Uterus (tissue), 4 donors: ENCODE data around the gene ST8SIA2. TPM values are rescaled to one million over a fixed set of nuclear protein-coding genes. Genes with fewer than 3 reads are reported as not detected.

Experiments used
- DNase-seq, 2 donors: peaks; one replicate each; pipeline ENCODE4 v3.0.0-alpha.2; 2019 to 2020
- H3K27ac ChIP-seq, 2 donors: fragments of 200-600 bp; sonication (generic); 1 replicate in 1 of 2; 2 replicates in 1 of 2; pipeline ENCODE4 v1.5.1; 2016 to 2018
- H3K27me3 ChIP-seq, 2 donors: fragments of 200-600 bp; sonication (generic); one replicate each; pipeline ENCODE4 v1.5.1; 2018 to 2019; ENCODE audit warnings: control low read depth in 1 of 2
- H3K36me3 ChIP-seq, 2 donors: fragments of 200-600 bp; sonication (generic); one replicate each; pipeline ENCODE4 v1.5.1; 2019; ENCODE audit warnings: control low read depth in 1 of 2
- H3K4me1 ChIP-seq, 2 donors: fragments of 200-600 bp; sonication (generic); one replicate each; pipeline ENCODE4 v1.5.1; 2018 to 2019; ENCODE audit warnings: control low read depth in 1 of 2
- H3K4me3 ChIP-seq, 2 donors: fragments of 200-600 bp; sonication (generic); 1 replicate in 1 of 2; 2 replicates in 1 of 2; pipeline ENCODE4 v1.5.1; 2018 to 2019; ENCODE audit warnings: mild to moderate bottlenecking in 1 of 2
- H3K9me3 ChIP-seq, 2 donors: fragments of 200-600 bp; sonication (generic); one replicate each; pipeline ENCODE4 v1.5.1; 2019; ENCODE audit warnings: control low read depth in 1 of 2
- POLR2A ChIP-seq, 2 donors: fragments of 450-650 bp; IDR thresholded peaks; one replicate each; pipeline ENCODE4 v1.6.1; 2016; ENCODE audit warnings: antibody characterized with exemption in 2 of 2, mild to moderate bottlenecking in 1 of 2, moderate library complexity in 1 of 2
- intact Hi-C: fragments of 100-400 bp; cut with DNase I; formaldehyde crosslinking; loops from one replicate; pipeline ENCODE4 v1.15.1; 2023; ENCODE audit warnings: low total_unique reads
- total RNA-seq, 4 donors: library from RNA; depleted of rRNA in 3 of 4; stranded (reverse); fragments of >200 nt in 3 of 4; gene quantifications; one replicate each; pipeline versions ENCODE4 v1.1.0 to v1.2.4, GENCODE V29; 2014 to 2023
- TF ChIP-seq, protein P1 (sequence below), 4 experiments: fragments of 200-600 bp in 2 of 4; fragments of 450-650 bp in 2 of 4; sonication (generic) in 2 of 4; IDR thresholded peaks; one replicate each; pipeline ENCODE4 v1.5.1; 2016 to 2019; ENCODE audit warnings: antibody characterized with exemption in 4 of 4, mild to moderate bottlenecking in 2 of 4, moderate library complexity in 1 of 4
- donor health status: DM: yes; HTN: yes; CAD: no.

ST8SIA2 gene
- total RNA-seq, 4 donors from 2014 or later: 4.1 TPM; not detected in 3

DNA sequence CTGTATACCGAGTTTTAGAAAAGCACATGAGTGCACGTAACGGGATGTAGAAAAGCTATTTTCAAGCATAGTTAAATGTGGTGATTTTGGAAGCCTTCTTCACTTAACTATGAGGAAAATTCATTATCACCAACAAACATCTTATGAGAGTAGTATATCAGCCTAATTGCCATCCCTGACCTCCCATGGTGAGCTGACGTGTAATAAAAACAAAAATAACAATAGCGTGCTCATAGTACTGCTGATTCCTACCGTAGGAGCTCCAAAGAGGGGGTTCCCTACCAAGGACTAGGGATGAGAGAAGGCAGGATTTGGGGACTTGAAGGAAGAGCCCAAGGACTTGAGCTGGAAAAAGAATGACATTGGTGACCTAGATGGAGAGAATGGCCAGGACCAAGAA, 16.9 kb downstream of the ST8SIA2 start:
- intact Hi-C loops: no loop called here
- no peak for TF ChIP-seq POLR2A (IDR thresholded peaks at IDR 0.05)
- TF ChIP-seq, protein P1, sequence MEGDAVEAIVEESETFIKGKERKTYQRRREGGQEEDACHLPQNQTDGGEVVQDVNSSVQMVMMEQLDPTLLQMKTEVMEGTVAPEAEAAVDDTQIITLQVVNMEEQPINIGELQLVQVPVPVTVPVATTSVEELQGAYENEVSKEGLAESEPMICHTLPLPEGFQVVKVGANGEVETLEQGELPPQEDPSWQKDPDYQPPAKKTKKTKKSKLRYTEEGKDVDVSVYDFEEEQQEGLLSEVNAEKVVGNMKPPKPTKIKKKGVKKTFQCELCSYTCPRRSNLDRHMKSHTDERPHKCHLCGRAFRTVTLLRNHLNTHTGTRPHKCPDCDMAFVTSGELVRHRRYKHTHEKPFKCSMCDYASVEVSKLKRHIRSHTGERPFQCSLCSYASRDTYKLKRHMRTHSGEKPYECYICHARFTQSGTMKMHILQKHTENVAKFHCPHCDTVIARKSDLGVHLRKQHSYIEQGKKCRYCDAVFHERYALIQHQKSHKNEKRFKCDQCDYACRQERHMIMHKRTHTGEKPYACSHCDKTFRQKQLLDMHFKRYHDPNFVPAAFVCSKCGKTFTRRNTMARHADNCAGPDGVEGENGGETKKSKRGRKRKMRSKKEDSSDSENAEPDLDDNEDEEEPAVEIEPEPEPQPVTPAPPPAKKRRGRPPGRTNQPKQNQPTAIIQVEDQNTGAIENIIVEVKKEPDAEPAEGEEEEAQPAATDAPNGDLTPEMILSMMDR (IDR thresholded peaks at IDR 0.05): no peak

DNA sequence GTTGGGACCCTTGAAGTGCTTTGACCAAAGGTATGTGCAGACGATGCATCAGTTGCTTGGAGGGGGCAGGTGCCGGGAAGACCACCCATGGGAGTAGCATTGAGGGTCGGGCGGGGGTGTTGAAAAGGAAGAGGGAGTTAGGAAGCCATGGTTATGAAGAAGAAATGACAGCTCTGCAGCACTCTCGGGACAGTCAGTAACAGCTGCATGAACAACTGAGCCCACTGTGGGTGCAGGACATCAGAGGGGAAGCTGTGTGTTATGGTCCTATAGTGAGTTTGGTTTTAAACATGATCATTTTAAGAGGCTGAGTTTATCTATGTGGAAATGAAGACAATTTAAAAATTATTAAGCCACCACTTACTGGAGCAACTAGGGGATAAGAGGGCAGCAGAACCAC, 17.6 kb downstream of the ST8SIA2 start:
- intact Hi-C loops: no loop called here
- Histone ChIP-seq H3K27ac (no peak overlapping the region), H3K9me3 (no peaks in the 10 kb centered on the region), H3K36me3 (no peaks in the 10 kb centered on the region), H3K27me3 (no peaks in the 10 kb centered on the region), H3K4me3 (no peak overlapping the region), H3K4me1 (no peaks in the 10 kb centered on the region)
- TF ChIP-seq, protein P1 (IDR thresholded peaks at IDR 0.05): no peak
- no peak for TF ChIP-seq POLR2A (IDR thresholded peaks at IDR 0.05)
- DNase-seq: no peak

More for the DNA sequence above, 16.9 kb downstream of the ST8SIA2 start:
- Histone ChIP-seq H3K4me3 (no peak overlapping the region), H3K9me3 (no peaks in the 10 kb centered on the region), H3K36me3 (no peaks in the 10 kb centered on the region), H3K27me3 (no peaks in the 10 kb centered on the region), H3K4me1 (no peaks in the 10 kb centered on the region), H3K27ac (no peak overlapping the region)
- DNase-seq: no peak

DNA sequence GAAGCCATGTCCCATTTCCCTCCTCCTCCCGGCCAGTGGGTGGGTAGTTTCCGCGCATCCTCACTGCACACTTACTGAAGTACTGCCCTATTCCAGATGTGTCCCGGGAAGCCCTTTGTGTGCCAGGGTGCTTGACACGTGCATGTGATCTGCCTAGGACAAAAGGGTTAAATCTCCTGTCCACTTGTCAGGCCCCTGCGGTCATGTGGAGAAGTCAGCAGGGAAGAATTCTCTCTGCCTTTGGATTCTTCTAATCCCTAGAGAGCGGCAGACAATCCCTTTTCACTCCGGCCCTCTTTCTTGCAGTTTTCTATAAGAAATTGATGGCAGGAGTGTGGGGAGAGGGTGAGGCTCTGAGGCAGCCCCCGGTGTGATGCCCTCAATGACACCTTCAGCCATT, 19.8 kb downstream of the ST8SIA2 start:
- Histone ChIP-seq H3K27ac (no peak overlapping the region), H3K4me1 (no peaks in the 10 kb centered on the region), H3K36me3 (no peaks in the 10 kb centered on the region), H3K27me3 (no peaks in the 10 kb centered on the region), H3K9me3 (no peaks in the 10 kb centered on the region), H3K4me3 (no peak overlapping the region)
- TF ChIP-seq, protein P1 (IDR thresholded peaks at IDR 0.05): no peak
- no peak for TF ChIP-seq POLR2A (IDR thresholded peaks at IDR 0.05)
- intact Hi-C loops: no loop called here
- no peak for DNase-seq

DNA sequence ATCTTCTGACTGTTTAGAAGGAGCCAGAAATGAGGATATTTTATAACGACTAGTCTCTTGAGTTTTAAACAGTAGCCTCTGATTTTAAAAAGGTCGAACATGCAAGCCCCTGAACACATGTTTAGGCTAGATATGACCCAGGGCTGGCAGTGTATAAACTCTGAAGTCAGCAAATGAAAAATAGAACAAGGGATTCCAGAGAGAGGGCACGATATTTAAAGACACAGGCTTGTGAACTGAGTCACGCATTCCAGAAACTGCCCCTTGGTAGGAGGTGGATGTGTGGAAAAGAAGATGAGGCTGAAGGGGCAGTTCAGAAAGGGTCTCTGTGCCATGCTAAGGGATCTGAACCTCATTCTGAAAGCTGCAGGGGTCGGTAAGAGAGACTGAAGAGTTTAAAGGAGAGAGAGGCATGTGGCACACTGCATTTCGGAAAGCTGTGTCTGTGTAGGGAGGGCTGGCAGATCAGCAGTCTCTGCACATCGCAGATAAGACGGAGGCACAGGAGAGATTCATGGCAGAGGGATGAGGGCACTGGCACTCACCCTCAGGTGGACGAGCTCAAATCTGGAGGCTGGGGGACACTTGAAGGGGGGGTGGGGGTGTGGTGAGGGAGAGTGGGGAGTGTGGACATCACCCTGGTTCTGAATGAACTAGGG, 22.1 kb downstream of the ST8SIA2 start:
- TF ChIP-seq POLR2A (IDR thresholded peaks at IDR 0.05): no peak
- TF ChIP-seq, protein P1 (IDR thresholded peaks at IDR 0.05): no peak
- intact Hi-C loops: no loop called here
- no peaks in the 10 kb centered on the region for H3K36me3 ChIP-seq
- no peaks in the 10 kb centered on the region for H3K9me3 ChIP-seq
- no peak for DNase-seq
- no peak overlapping the region for H3K4me3 ChIP-seq
- no peak overlapping the region for H3K27ac ChIP-seq
- H3K4me1 ChIP-seq: no peaks in the 10 kb centered on the region
- H3K27me3 ChIP-seq: no peaks in the 10 kb centered on the region

DNA sequence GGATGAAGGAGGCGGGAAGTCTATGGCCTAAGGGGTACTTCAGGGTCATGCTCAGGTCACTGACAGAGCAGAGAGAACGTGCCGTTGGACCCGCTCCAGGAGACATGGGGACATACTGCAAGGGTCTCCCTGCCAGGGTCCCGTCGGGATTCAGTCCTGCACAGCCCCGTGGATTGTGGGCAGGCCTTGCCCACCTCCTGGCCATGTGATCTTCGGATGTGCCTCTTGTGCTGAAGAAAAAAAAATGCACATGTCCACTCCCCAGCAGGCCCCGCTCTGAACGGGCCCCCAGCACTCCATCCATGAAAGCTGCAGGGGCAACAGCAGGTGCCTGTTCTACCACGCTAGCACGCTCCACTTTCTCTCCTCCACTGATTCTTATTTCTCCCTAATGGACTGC, 22.9 kb downstream of the ST8SIA2 start:
- H3K36me3 ChIP-seq: no peaks in the 10 kb centered on the region
- intact Hi-C loops: no loop called here
- no peak for TF ChIP-seq POLR2A (IDR thresholded peaks at IDR 0.05)
- H3K4me3 ChIP-seq: no peak overlapping the region
- no peak for DNase-seq
- no peaks in the 10 kb centered on the region for H3K4me1 ChIP-seq
- H3K9me3 ChIP-seq: no peaks in the 10 kb centered on the region
- no peak overlapping the region for H3K27ac ChIP-seq
- no peaks in the 10 kb centered on the region for H3K27me3 ChIP-seq

DNA sequence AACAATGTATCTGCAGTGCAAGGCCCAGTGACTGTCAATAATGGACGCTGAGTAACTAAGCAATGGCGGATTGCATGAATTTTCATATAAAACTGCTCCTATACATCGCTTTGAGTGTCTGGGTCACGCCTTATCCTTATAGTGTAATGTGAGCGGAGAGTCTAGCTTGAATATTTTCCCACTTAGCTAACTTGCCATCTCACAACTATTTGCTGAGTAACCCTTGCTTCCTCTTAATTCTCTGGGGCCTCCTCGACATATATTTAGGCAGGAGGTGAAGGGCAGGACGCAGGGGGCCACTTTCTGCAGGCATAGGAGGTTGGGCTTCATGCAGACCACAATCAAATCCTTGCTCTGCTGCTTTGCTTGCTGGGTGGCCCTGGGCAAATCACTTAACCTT, 24.0 kb downstream of the ST8SIA2 start:
- TF ChIP-seq, protein P1 (IDR thresholded peaks at IDR 0.05): no peak
- TF ChIP-seq POLR2A (IDR thresholded peaks at IDR 0.05): no peak
- intact Hi-C loops: no loop called here
- Histone ChIP-seq H3K36me3 (no peaks in the 10 kb centered on the region), H3K4me1 (no peaks in the 10 kb centered on the region), H3K4me3 (no peak overlapping the region), H3K27ac (no peak overlapping the region), H3K27me3 (no peaks in the 10 kb centered on the region), H3K9me3 (no peaks in the 10 kb centered on the region)
- no peak for DNase-seq
